ENCODE data around the gene KRT4.

- TF ChIP-seq, protein P1, sequence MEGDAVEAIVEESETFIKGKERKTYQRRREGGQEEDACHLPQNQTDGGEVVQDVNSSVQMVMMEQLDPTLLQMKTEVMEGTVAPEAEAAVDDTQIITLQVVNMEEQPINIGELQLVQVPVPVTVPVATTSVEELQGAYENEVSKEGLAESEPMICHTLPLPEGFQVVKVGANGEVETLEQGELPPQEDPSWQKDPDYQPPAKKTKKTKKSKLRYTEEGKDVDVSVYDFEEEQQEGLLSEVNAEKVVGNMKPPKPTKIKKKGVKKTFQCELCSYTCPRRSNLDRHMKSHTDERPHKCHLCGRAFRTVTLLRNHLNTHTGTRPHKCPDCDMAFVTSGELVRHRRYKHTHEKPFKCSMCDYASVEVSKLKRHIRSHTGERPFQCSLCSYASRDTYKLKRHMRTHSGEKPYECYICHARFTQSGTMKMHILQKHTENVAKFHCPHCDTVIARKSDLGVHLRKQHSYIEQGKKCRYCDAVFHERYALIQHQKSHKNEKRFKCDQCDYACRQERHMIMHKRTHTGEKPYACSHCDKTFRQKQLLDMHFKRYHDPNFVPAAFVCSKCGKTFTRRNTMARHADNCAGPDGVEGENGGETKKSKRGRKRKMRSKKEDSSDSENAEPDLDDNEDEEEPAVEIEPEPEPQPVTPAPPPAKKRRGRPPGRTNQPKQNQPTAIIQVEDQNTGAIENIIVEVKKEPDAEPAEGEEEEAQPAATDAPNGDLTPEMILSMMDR (IDR thresholded peaks at IDR 0.05): no peak
- TF ChIP-seq POLR2A (IDR thresholded peaks at IDR 0.05): no peak
Observed at GRCh38 chr12:52777566-52777965, 36.4 kb downstream of the KRT4 start.
